Measurements from ENCODE around the gene KLHL29.

KLHL29 gene

DNA sequence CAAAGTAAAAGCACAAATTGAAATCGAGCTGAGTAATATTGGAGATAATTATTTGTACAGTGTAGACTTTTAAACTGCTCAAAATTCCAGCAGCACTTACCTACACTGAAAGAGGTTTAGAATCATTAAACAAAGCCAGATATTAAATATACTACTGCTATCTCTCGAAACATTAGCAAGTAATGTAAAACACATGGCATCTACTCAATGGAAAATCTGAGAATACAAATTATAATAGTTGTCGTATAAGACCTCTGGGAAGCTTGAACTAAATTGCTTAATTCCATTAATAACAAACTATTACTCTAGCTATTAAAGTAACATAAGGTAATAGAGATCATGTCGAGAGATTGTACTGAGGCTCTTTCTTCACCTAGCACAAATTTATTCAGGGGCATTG lies 108.9 kb downstream of the KLHL29 start:
- DNase-seq (ENCODE audit: low read depth in 2 of 2) = no peak

DNA sequence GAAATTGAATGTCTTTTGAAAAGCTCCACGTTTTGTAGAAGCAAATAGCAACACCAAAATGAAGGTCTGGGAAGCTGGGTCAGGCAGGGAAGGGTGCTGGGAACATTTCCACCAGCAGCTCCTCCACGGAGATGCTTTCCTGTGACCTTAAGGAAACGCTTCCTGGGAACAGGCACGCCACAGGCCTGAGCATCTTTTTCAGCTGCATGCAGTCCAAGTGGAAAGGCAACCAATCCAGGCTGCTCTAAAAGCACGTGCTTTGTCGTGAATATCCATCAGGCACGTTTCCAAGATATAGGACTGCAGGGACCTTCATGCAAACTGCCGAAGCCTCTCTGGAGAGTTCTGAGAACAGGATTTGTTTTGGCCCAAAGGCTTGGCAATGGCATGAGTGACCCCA lies 109.3 kb downstream of the KLHL29 start:
- no peak for DNase-seq (ENCODE audit: low read depth in 2 of 2)

DNA sequence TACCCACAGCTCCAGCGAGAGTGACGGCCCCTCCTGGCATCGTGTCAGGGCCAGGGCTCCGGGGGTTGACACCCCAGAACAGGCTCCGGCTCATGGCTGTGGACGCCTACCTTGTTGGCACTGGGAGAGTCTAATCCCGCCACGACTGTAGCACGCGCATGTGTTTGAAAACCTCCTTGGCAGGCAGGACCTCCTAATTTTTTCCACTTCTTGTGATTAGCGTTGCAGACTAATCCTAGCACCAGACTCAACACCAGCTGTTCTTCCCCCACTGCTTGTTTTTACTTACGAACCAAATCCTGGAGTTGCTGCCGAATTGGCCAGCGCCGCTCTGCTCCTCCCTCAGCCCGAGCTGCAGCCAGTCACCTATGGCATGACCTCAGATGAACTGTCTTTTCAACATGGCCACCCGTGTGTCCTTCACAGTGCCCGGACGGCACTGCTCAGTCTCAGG lies 110.7 kb downstream of the KLHL29 start:
- DNase-seq (ENCODE audit: low read depth in 2 of 2) = no peak

DNA sequence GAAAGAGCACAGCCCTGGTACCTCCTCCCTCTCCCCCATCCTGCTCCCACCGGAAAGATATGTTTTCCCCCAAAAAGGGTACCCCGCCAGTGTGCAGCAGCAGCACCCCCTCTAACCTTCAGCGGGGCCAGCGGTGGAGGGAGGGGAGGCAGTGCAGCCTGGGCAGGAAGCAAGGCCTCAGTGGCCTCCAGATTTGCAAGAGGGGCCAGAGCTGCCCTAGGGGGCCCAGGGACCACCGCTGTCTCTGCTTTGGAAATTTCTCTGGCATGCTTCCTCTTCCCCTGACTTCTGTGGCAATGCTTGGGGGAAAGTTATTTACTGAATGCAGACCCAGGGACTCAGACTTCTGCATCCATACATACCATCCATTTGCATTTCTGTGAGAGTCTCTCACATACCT lies 111.5 kb downstream of the KLHL29 start:
- no peak for DNase-seq (ENCODE audit: low read depth in 2 of 2)

DNA sequence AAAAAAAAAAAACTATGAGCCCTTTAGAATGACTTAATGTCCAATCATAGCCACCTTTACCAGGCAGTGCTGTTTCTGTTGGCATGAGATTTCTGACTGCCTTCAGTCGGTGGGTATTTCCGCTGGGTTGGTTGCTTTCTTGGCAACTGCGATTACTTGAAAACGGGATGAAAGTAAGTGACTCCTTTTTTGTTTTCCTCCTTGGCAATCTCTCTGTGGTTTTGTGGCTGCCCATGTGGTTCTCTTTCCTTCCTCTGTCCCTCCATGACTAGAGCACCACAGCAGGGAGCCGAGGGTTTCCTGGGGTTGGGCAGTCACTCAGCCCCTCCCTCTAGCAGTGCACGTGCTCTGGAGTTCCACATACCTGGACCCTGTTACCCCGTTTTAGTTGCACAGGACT lies 112.1 kb downstream of the KLHL29 start:
- DNase-seq (ENCODE audit: low read depth in 2 of 2) = no peak

DNA sequence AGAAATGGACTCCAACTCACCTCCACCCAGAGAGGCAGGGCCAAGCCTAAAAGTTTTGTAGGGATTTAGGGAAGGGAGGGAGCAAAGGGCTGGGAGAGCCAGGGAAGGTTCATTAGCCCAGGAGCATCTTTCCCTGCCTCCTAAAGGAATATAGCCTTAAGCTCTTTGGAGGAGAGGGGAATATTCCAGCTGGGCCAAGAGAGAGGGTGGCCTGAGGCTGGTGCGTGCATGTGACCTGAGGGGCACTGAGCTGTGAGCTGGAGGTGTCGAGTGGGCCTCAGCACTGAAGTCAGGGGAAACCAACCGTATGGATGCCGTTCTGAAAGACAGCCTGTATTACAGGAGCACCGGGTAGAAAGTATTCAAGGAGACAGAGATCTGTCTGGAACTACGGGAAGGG lies 112.6 kb downstream of the KLHL29 start:
- no peak for DNase-seq (ENCODE audit: low read depth in 2 of 2)

DNA sequence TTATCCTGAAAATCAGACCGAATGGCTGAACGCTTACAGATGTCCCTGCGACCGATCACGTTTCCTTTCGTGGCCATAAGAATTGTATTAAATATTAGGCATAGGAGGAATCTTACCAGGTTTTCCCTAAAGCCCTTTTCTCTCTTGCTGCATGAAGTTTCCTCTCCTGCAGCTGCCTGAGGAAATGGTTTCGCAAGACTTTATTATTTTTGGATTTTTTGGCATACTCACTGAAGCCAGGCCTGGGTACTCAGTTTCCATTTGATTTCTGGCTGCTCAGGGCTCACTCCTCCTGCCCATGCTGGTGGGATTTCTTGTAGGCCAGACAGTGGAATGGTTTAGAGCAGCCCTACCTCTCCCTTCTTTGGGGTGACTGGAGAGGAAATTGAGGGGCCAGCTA lies 114.0 kb downstream of the KLHL29 start:
- no peak for DNase-seq (ENCODE audit: low read depth in 2 of 2)

GRCh38 chr2:23499439-23499838 lies 114.5 kb downstream of the KLHL29 start:
- no peak for DNase-seq (ENCODE audit: low read depth in 2 of 2)

DNA sequence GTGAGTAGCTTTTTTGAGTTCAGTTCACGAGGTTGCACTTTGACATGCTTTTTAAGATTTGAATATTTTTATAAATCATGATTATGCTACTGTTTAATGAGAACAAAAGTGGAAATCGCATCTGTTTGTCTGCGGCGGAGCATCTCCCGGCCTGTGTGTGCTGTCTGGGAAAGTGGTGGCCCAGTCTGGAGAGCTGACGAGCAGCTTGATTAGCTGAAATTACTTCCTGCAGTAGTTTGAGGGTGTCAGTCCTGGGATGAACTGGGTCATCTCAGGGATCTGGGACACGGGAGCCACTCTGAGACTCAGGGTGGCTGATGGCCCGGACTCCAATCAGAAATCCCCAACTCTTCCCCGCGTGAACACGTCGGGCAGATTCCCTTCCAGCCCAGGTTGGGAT lies 115.9 kb downstream of the KLHL29 start:
- no peak for DNase-seq (ENCODE audit: low read depth in 2 of 2)

GRCh38 chr2:23502096-23502495 lies 117.1 kb downstream of the KLHL29 start:
- DNase-seq (ENCODE audit: low read depth in 2 of 2) = no peak

GRCh38 chr2:23503097-23503496 lies 118.1 kb downstream of the KLHL29 start:
- DNase-seq (ENCODE audit: low read depth in 2 of 2) = no peak

DNA sequence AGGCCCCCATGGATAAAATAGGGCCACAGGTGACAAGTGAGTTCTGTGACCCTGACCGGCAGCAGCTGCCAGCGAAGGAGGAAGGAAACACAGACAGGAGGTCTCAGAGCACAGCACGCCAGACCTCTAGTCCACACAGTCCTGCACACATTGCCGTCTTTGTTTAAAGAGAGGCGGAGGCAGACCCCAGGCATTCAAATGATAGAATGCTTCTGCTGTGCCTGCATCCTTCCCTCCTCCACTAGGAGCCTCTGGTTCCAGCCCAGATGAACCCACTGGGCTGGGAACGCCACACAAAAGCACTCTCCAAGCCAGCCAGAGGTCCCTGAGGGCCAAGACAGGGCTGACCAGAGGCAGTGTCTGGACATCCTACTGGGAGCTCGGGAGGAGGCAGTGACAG lies 118.7 kb downstream of the KLHL29 start:
- DNase-seq (ENCODE audit: low read depth in 2 of 2) = no peak

- DNase-seq (ENCODE audit: low read depth in 2 of 2) = no peak
These were observed 119.6 kb downstream of the KLHL29 start for GRCh38 chr2:23504591-23504990.

DNA sequence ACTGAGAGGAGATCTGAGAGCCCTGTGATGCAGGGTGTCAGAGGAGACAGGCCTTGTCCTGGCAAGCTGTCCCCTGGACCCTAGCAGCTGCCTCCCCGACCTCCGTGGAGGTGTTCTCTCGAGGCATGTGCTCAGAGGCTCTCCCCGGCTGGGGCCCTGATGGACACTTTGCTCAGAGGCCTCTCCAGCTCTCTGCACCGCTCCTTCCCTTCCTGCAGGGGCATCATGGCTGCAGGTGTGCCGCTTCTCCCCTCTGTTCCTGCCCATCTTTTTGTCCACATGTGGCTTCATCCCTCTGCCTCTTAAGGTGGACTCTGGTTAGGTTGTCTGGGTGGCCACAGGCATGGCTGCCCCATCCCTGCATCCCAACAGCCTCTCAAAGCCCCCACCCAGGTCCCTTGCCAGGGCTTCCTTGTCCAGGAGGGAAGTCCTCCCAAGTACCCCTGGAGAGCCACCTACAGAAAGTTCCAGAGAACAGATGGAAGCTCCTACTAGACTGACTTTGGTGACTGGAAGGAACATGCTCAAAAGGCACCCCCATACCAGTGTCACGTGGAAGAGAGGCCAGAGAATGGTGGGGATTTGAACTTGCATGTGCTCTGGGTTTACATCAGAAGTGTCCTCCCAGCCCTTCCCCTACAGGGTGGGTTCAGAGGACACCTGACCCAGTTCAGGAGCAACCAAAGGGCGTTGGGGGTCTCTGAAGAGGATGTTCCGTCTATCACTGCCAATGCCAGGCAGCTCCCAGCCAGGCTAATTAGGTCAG lies 120.4 kb downstream of the KLHL29 start:
- DNase-seq (ENCODE audit: low read depth in 2 of 2) = no peak

GRCh38 chr2:23505984-23506380 lies 121.0 kb downstream of the KLHL29 start:
- no peak for DNase-seq (ENCODE audit: low read depth in 2 of 2)

GRCh38 chr2:23506531-23507266 lies 121.7 kb downstream of the KLHL29 start:
- no peak for DNase-seq (ENCODE audit: low read depth in 2 of 2)

- no peak for DNase-seq (ENCODE audit: low read depth in 2 of 2)
These were observed 122.5 kb downstream of the KLHL29 start for GRCh38 chr2:23507267-23508065.

DNA sequence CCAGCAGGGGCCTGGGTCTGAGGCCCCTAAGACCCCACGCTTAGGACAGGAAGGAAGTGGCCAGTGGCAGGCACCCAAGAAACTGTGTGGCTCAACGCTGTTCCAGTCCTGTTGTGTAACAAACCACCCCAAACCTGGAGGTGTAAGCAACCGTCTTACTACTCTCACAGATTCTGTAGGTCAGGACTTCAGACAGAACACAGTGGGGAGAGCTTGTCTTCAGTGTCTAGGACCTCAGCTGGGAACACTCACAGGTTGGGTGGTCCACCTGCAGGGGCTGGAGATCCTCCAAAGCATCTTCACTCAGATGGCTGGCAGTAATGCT lies 123.0 kb downstream of the KLHL29 start:
- DNase-seq (ENCODE audit: low read depth in 2 of 2) = no peak

DNA sequence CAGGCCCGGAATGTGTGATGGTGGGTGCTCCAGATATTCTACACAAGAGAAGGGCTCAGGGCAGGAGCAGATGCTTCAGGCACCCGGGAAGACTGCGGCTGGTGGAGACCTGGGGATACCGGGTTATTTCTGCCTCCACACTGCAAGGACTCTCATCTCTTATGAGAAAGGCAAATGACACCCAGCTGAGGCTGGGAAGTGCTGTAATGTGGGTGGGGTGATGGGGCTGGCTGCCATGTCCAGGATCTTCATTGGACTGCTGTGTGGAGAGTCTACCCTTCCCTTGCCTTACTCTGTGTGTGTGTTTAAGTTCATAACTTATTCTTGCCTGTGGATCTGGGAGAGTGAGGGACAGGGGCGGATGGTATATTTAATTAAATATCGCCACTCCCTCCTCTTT lies 124.1 kb downstream of the KLHL29 start:
- no peak for DNase-seq (ENCODE audit: low read depth in 2 of 2)

DNA sequence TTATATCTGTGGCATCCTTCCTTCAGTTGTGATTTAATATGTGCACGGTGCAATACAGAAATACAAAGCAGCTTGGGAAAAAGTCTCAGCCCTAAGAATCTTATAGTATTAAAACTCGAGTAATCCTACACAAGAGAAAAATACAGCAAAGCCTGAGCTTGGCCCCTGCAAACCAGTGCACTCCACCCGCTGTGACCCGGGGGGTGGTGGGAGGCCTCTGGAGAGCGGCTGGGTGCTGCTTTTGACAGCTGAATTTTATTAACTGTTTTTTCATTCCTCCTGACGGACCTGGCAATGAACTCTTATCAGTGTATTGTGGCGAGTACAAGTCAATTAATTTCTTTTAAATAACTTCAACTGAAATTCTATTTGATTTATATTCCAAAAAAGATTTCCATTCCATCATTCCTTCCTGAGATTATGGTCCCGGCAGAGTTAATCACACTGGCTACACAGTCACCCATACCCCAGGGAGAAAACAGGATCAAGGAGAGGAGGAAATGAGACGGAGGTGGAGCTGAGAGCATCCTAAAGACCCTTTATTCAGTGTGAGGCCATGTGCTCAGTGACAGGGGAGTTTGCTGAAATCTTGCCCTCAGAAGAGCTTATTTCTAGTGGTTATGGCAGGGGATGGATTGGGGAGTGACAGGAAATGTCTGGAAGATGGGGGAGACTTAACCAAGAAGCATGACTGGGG lies 124.8 kb downstream of the KLHL29 start:
- DNase-seq (ENCODE audit: low read depth in 2 of 2) = no peak

DNA sequence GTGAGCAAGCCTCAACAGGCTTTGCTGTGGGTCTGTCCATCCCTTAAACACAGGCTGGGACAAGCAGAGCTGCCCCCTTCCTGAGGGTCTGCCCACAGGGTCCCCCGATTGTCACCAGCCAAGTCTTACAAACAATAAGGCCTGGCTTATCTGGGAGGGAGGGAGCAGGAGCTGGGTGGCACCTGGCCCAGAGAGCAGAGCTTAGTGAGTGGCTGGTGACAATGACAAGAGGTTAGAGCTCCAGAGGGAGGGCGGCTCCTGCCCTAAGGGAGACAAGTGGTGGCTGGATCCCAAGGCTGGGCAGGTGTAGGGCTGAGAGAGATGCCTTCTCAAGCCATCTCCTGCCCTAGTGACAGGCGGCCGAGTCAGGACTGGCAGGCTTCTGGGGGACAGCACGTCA lies 125.5 kb downstream of the KLHL29 start:
- no peak for DNase-seq (ENCODE audit: low read depth in 2 of 2)

- no peak for DNase-seq (ENCODE audit: low read depth in 2 of 2)
These were observed 127.8 kb downstream of the KLHL29 start for GRCh38 chr2:23512778-23513177.

All from stimulated activated CD8-positive, alpha-beta memory T cell treated with anti-CD3 and anti-CD28 coated beads, Interleukin-15, amount 100 ng/mL, for 4 hours (primary cell).